WERI-Rb-1 (cell line): ENCODE data around the gene PPP1R2C.

Source experiments
- DNase-seq: peaks from one replicate; pipeline ENCODE4 v3.0.0-alpha.2; 2020
- H3K27ac ChIP-seq: fragments of 250-450 bp; sonication (Bioruptor Pico); 2 replicates; pipeline ENCODE4 v1.5.1; 2020; ENCODE audit warnings: mild to moderate bottlenecking, moderate library complexity
- H3K27me3 ChIP-seq: fragments of 250-450 bp; sonication (Bioruptor Pico); 2 replicates; pipeline ENCODE4 v1.5.1; 2021; ENCODE audit warnings: mild to moderate bottlenecking, low read depth, moderate library complexity; ENCODE audit not compliant: insufficient read depth, severe bottlenecking
- H3K36me3 ChIP-seq: fragments of 250-450 bp; sonication (Bioruptor Pico); 2 replicates; pipeline ENCODE4 v1.5.1; 2020; ENCODE audit warnings: mild to moderate bottlenecking, moderate library complexity
- H3K4me3 ChIP-seq: 2 replicates; pipeline ENCODE4 v1.5.1; 2011; ENCODE audit warnings: low read depth, mild to moderate bottlenecking, control low read depth, low read length
- H3K9me3 ChIP-seq: fragments of 250-450 bp; sonication (Bioruptor Pico); 2 replicates; pipeline ENCODE4 v1.5.1; 2021; ENCODE audit warnings: mild to moderate bottlenecking, moderate library complexity; ENCODE audit not compliant: severe bottlenecking
- TF ChIP-seq, protein P1 (sequence below): IDR thresholded peaks from 2 replicates; pipeline ENCODE4 v1.5.1; 2011; ENCODE audit warnings: low read depth, mild to moderate bottlenecking, control low read depth, inconsistent platforms, low read length

PPP1R2C gene

DNA sequence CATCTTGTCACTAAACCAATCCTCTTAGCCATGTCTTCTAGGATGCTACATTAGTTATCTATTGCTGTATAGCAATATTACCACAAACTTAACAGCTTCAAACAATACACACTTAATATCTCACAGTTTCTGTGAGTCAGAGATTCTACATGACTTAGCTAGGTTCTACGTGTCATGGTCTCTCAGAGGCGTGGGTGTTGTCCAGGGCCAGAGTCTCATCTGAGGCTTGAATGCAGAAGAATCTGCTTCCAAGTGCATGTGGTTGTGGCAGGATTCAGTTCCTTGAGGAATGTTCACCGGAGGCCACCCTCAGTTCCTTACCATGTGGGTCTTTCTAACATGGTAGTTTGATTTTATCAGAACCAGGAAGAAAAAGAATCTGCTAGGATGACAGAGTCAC lies 26.4 kb downstream of the PPP1R2C start:
- no peaks in the 10 kb centered on the region for H3K9me3 ChIP-seq
- H3K36me3 ChIP-seq = no peaks in the 10 kb centered on the region
- no peak overlapping the region for H3K27ac ChIP-seq
- TF ChIP-seq, protein P1, sequence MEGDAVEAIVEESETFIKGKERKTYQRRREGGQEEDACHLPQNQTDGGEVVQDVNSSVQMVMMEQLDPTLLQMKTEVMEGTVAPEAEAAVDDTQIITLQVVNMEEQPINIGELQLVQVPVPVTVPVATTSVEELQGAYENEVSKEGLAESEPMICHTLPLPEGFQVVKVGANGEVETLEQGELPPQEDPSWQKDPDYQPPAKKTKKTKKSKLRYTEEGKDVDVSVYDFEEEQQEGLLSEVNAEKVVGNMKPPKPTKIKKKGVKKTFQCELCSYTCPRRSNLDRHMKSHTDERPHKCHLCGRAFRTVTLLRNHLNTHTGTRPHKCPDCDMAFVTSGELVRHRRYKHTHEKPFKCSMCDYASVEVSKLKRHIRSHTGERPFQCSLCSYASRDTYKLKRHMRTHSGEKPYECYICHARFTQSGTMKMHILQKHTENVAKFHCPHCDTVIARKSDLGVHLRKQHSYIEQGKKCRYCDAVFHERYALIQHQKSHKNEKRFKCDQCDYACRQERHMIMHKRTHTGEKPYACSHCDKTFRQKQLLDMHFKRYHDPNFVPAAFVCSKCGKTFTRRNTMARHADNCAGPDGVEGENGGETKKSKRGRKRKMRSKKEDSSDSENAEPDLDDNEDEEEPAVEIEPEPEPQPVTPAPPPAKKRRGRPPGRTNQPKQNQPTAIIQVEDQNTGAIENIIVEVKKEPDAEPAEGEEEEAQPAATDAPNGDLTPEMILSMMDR = no peak
- H3K4me3 ChIP-seq = no peak overlapping the region
- no peaks in the 10 kb centered on the region for H3K27me3 ChIP-seq
- no peak for DNase-seq

DNA sequence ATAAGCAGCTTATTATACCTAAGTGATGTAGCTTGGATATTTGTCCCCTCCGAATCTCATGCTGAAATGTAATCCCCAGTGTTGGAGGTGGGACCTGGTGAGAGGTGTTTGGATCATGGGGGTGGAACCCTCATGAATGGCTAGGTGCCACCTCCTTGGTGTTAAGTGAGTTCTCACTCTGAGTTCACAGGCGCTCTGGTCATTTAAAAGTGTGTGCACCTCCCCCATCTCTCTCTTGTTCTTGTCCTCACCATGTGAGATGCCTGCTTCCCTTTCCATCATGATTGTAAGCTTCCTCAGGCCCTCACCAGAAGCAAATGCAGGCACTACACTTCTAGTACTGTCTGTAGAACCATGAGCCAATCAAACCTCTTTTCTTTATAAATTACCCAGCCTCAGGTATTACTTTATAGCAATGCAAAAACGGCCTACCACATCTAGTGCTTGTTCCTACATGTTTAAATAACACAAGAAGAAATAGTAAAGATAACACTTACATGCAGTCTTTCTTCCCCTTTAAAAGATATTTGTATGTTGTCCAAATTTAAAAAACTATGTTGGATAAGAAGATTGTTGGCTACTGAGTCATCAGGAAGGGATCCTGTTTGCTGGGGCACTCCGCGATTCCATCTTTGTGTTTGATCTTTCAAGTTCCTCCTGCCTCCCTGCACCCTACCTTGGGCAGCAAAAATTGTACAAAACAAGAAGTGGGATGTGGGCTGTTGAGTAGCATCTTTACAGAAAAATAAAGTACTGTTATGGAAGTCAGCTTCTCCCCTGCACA lies 29.7 kb downstream of the PPP1R2C start:
- Histone ChIP-seq H3K27me3 (no peaks in the 10 kb centered on the region), H3K4me3 (no peak overlapping the region), H3K27ac (no peak overlapping the region), H3K36me3 (no peaks in the 10 kb centered on the region), H3K9me3 (no peaks in the 10 kb centered on the region)
- no peak for DNase-seq
- TF ChIP-seq, protein P1 = no peak

DNA sequence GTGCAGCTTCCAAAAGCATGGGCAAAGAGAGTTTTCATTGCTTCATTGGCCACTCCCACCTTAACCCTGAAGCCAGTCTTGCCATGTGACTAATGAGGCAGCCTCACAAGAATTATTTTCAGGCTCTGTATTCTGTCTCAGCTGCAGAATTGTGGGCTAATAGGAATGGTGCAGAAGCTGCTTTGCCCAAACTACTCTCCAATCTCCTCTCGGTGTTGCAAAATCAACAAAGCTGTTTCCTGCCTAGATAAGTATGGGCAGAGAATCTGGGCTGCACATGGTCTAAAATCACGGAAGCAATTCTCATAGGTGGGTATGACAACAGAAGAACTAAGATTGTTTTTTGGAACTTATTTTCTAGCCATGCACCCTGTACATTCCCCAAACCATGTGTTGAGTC lies 31.4 kb downstream of the PPP1R2C start:
- no peak overlapping the region for H3K4me3 ChIP-seq
- TF ChIP-seq, protein P1 = no peak
- H3K36me3 ChIP-seq = no peaks in the 10 kb centered on the region
- H3K27me3 ChIP-seq = no peaks in the 10 kb centered on the region
- DNase-seq = no peak
- no peaks in the 10 kb centered on the region for H3K9me3 ChIP-seq
- no peak overlapping the region for H3K27ac ChIP-seq

DNA sequence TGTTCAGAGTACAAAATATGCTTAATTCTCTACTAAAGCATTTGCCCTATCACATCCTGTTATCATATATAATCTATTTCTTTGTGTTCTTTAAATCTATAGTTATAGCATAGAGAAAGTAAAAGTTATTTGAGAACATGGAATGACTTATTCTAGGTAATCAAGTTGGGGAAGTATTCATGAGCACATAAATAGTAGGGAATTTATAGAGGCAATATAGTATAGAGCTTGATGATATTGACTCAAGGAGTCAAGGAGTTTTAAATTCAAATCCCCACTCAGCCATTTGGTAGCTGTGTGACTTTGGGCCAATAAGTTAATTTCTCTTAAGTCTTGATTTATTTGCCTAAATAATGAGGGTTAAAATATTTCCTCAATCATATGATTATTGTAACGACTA lies 37.5 kb downstream of the PPP1R2C start:
- DNase-seq = no peak
- H3K27ac ChIP-seq = no peak overlapping the region
- H3K9me3 ChIP-seq = no peaks in the 10 kb centered on the region
- no peaks in the 10 kb centered on the region for H3K27me3 ChIP-seq
- H3K36me3 ChIP-seq = no peaks in the 10 kb centered on the region
- no peak overlapping the region for H3K4me3 ChIP-seq
- TF ChIP-seq, protein P1 = no peak

DNA sequence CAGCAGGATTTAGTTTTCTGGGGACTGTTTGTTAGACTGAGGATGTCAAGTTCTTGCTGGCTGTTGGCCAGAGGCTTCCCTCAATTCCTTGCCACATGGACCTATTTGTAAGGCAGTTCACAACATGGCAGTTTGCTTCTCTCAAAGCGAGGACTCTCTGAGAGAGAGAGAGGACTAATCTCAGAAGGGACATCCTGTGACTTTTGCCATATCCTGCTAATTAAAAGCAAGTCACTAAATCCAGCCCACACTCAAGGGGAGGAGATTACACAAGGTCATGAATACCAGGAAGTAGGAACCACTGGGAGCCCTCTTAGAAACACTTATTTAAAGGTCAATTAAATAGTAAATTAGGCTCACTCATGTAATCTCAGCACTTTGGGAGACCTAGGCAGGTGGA lies 38.2 kb downstream of the PPP1R2C start:
- no peak overlapping the region for H3K4me3 ChIP-seq
- no peaks in the 10 kb centered on the region for H3K27me3 ChIP-seq
- no peaks in the 10 kb centered on the region for H3K9me3 ChIP-seq
- DNase-seq = no peak
- no peaks in the 10 kb centered on the region for H3K36me3 ChIP-seq
- TF ChIP-seq, protein P1 = no peak
- H3K27ac ChIP-seq = no peak overlapping the region

DNA sequence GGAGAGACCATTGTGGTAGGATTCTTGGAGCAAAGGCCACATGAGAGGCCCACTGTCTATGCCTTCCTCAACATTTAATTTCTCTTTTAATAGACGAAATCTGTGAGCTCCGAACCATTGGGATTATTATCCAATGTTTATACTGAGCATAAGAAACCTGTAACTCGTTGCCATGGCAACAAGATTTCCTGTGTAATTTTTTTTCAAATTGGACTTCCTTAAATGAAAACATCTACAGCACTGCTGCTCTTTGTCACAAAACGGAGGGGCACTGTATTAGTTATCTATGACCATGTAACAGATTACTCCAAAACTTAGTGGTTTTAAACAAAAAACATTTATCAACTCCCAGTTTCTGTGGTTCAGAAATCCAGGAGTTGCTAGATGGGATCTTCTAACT lies 38.7 kb downstream of the PPP1R2C start:
- no peaks in the 10 kb centered on the region for H3K9me3 ChIP-seq
- TF ChIP-seq, protein P1 = no peak
- H3K4me3 ChIP-seq = no peak overlapping the region
- H3K27me3 ChIP-seq = no peaks in the 10 kb centered on the region
- DNase-seq = no peak
- no peaks in the 10 kb centered on the region for H3K36me3 ChIP-seq
- H3K27ac ChIP-seq = no peak overlapping the region
